GM18909 (cell line): ENCODE measurements around the gene MCC.

Experiments used
- ATAC-seq: cut with Tn5 transposase; IDR thresholded peaks from one replicate; pipeline ENCODE4 v1.9.1; 2021; ENCODE audit warnings: mild to moderate bottlenecking; ENCODE audit not compliant: unreplicated experiment, poor library complexity

Gene MCC

GRCh38 chr5:113128641-113129330, 359.5 kb downstream of the MCC start:
- no peak for ATAC-seq

GRCh38 chr5:113128082-113128481, 360.2 kb downstream of the MCC start:
- no peak for ATAC-seq

- no peak for ATAC-seq
These were observed 361.2 kb downstream of the MCC start for GRCh38 chr5:113127021-113127420.

GRCh38 chr5:113125371-113125770, 362.9 kb downstream of the MCC start:
- ATAC-seq: no peak

GRCh38 chr5:113124914-113125313, 363.3 kb downstream of the MCC start:
- ATAC-seq: no peak

- no peak for ATAC-seq
These were observed 364.0 kb downstream of the MCC start for GRCh38 chr5:113124265-113124664.

GRCh38 chr5:113123618-113124017, 364.6 kb downstream of the MCC start:
- ATAC-seq: no peak

- ATAC-seq: no peak
These were observed 366.2 kb downstream of the MCC start for GRCh38 chr5:113122053-113122452.

- ATAC-seq: no peak
These were observed 368.9 kb downstream of the MCC start for GRCh38 chr5:113119246-113119924.

GRCh38 chr5:113118765-113119164, 369.5 kb downstream of the MCC start:
- no peak for ATAC-seq

- no peak for ATAC-seq
These were observed 370.0 kb downstream of the MCC start for GRCh38 chr5:113118298-113118697.

GRCh38 chr5:113117543-113118115, 370.6 kb downstream of the MCC start:
- ATAC-seq: no peak

- ATAC-seq: no peak
These were observed 372.3 kb downstream of the MCC start for GRCh38 chr5:113115956-113116355.

- ATAC-seq: no peak
These were observed 373.2 kb downstream of the MCC start for GRCh38 chr5:113115061-113115460.

GRCh38 chr5:113114559-113114958, 373.7 kb downstream of the MCC start:
- ATAC-seq: no peak

GRCh38 chr5:113112435-113112834, 375.8 kb downstream of the MCC start:
- no peak for ATAC-seq

GRCh38 chr5:113110117-113110516, 378.1 kb downstream of the MCC start:
- no peak for ATAC-seq

- ATAC-seq: no peak
These were observed 378.9 kb downstream of the MCC start for GRCh38 chr5:113109344-113109743.

GRCh38 chr5:113108485-113108884, 379.8 kb downstream of the MCC start:
- ATAC-seq: no peak

GRCh38 chr5:113106821-113107220, 381.4 kb downstream of the MCC start:
- no peak for ATAC-seq

GRCh38 chr5:113105693-113106280, 382.5 kb downstream of the MCC start:
- no peak for ATAC-seq
